Smooth muscle cell (in vitro differentiated cells): Measurements from ENCODE around the gene HLA-DQB1. TPM values are rescaled to one million over a fixed set of nuclear protein-coding genes. Genes with fewer than 3 reads are reported as not detected.
"Not testable (repeated sequence)": the region's sequence is repeated elsewhere in the genome, so short reads cannot be mapped to it uniquely, and the experiment has no call there.

ENCODE experiments used
- DNase-seq: peaks from one replicate; lab custom pipeline; 2025; ENCODE audit not compliant: unreplicated experiment; lab: John Stamatoyannopoulos, UW
- H2AFZ ChIP-seq: fragments of 200-600 bp; sonication (generic); 2 replicates; pipeline ENCODE4 v1.6.0; 2016; ENCODE audit warnings: antibody characterized with exemption, low read depth, mild to moderate bottlenecking
- H3F3A ChIP-seq: fragments of 200-600 bp; sonication (generic); 2 replicates; pipeline ENCODE4 v1.6.0; 2017; ENCODE audit warnings: antibody characterized with exemption, low read depth
- H3K27ac ChIP-seq: fragments of 200-600 bp; sonication (generic); 2 replicates; pipeline ENCODE4 v1.5.1; 2016; ENCODE audit warnings: low read depth, mild to moderate bottlenecking
- H3K27me3 ChIP-seq: fragments of 200-600 bp; sonication (generic); 2 replicates; pipeline ENCODE4 v1.6.1; 2016; ENCODE audit warnings: low read depth, mild to moderate bottlenecking
- H3K36me3 ChIP-seq: fragments of 200-600 bp; sonication (generic); 2 replicates; pipeline ENCODE4 v1.5.1; 2016; ENCODE audit warnings: low read depth
- H3K4me1 ChIP-seq: fragments of 200-600 bp; sonication (generic); 2 replicates; pipeline ENCODE4 v1.5.1; 2016; ENCODE audit warnings: low read depth
- H3K4me2 ChIP-seq: fragments of 200-600 bp; sonication (generic); 2 replicates; pipeline ENCODE4 v1.6.0; 2016; ENCODE audit warnings: mild to moderate bottlenecking
- H3K4me3 ChIP-seq: fragments of 200-600 bp; sonication (generic); 2 replicates; pipeline ENCODE4 v1.5.1; 2016; ENCODE audit warnings: mild to moderate bottlenecking
- H3K79me2 ChIP-seq: fragments of 200-600 bp; sonication (generic); 2 replicates; pipeline ENCODE4 v1.6.0; 2016; ENCODE audit warnings: low read depth, mild to moderate bottlenecking
- H3K9ac ChIP-seq: fragments of 200-600 bp; sonication (generic); 2 replicates; pipeline ENCODE4 v1.6.0; 2016; ENCODE audit warnings: low read depth
- H3K9me3 ChIP-seq: fragments of 200-600 bp; sonication (generic); replicated peaks from 2 replicates; pipeline ENCODE4 v1.5.1; 2016; ENCODE audit warnings: low read depth
- H4K20me1 ChIP-seq: fragments of 200-600 bp; sonication (generic); 2 replicates; pipeline ENCODE4 v1.6.0; 2016; ENCODE audit warnings: low read depth
- WGBS: methylation state at CpG from one replicate; pipeline ENCODE4 v1.1.7; 2016; ENCODE audit warnings: low lambda C conversion rate; 5-methylcytosine and 5-hydroxymethylcytosine counted together
- polyA plus RNA-seq: library from polyadenylated mRNA; unstranded; fragments of >200 nt; fragmentation: Nextera tagmentation; extraction: Ambion mirVana; gene quantifications from 2 replicates; pipeline ENCODE4 v1.2.1, GENCODE V29; 2016
- total RNA-seq: library from RNA; depleted of rRNA; stranded (reverse); fragments of >200 nt; gene quantifications from 2 replicates; pipeline ENCODE4 v1.2.3, GENCODE V29; 2014
- TF ChIP-seq, protein P1 (sequence below): fragments of 200-600 bp; sonication (generic); IDR thresholded peaks from 2 replicates; pipeline ENCODE4 v1.5.1; 2017; ENCODE audit warnings: borderline replicate concordance, mild to moderate bottlenecking, antibody characterized with exemption; ENCODE audit not compliant: insufficient read depth, poor library complexity, severe bottlenecking

HLA-DQB1 gene
- total and polyA plus RNA-seq, 2 experiments from 2014 or later: 6.6 to 8.7 TPM

DNA sequence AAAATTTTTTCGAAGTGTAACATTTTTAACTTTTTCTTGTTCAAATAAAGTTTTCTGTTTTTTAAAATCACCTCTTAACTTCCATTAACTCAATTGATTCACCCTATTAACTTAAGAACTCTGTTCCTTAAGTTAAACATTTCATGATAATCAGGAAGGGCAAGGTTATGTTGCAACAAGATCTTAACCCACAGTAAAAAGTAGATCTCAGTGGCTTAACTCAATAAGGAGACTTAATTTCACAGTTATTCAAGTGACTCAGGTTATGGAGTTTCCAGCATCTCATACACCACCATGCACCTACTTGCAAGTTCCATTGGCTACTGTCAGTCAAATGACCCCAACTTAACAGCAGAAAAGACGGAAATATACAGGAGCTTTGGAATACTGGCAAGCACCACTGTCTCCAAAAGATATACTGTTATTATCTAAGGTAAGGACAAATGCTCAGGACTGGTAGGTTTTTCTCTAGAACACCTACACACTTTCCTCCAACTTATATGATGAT, 11.2 kb downstream of the HLA-DQB1 start:
- TF ChIP-seq, protein P1, sequence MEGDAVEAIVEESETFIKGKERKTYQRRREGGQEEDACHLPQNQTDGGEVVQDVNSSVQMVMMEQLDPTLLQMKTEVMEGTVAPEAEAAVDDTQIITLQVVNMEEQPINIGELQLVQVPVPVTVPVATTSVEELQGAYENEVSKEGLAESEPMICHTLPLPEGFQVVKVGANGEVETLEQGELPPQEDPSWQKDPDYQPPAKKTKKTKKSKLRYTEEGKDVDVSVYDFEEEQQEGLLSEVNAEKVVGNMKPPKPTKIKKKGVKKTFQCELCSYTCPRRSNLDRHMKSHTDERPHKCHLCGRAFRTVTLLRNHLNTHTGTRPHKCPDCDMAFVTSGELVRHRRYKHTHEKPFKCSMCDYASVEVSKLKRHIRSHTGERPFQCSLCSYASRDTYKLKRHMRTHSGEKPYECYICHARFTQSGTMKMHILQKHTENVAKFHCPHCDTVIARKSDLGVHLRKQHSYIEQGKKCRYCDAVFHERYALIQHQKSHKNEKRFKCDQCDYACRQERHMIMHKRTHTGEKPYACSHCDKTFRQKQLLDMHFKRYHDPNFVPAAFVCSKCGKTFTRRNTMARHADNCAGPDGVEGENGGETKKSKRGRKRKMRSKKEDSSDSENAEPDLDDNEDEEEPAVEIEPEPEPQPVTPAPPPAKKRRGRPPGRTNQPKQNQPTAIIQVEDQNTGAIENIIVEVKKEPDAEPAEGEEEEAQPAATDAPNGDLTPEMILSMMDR: no peak
- Histone ChIP-seq H3K4me3 (no peak overlapping the region), H3K36me3 (no peaks in the 10 kb centered on the region)

DNA sequence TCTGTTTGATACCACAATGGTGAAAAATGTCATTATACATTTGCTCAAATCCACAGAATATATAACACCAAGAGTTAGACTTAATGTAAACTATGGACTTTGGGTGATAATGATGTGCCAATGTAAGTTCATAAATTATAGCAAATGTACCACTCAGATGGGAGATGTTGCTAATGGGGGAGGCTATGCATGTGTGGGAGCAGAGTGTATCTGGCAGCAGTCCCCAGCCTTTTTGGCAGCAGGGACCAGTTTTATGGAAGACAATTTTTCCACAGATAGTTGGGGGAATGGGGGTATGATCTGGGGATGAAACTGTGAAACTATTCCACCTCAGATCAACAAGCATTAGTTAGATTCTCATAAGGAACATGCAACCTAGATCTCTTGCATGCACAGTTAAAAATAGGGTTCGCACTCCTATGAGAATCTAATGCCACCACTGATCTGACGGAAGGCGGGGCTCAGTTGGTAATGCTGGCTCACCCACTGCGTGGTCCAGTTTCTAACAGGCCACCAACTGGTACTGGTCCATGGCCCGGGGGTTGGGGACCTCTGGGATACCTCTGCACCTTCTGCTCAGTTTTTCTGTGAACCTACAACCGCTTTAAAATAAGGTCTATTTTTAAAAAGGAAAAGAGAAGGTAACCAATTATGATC, 21.3 kb downstream of the HLA-DQB1 start:
- H3K4me3 ChIP-seq: no peak overlapping the region
- no peaks in the 10 kb centered on the region for H3F3A ChIP-seq
- DNase-seq: no peak
- no peak overlapping the region for H3K9ac ChIP-seq
- no peak overlapping the region for H3K27ac ChIP-seq
- H3K36me3 ChIP-seq: no peaks in the 10 kb centered on the region
- H4K20me1 ChIP-seq: no peaks in the 10 kb centered on the region
- no peaks in the 10 kb centered on the region for H3K79me2 ChIP-seq
- TF ChIP-seq, protein P1: no peak
- no peaks in the 10 kb centered on the region for H3K4me1 ChIP-seq
- WGBS: 94% methylated on average over 6 of the region's 6 CpGs
- H3K4me2 ChIP-seq: no peak overlapping the region
- no peak overlapping the region for H2AFZ ChIP-seq
- no peaks in the 10 kb centered on the region for H3K27me3 ChIP-seq
- H3K9me3 ChIP-seq: no peaks in the 10 kb centered on the region

More for the DNA sequence above, 11.2 kb downstream of the HLA-DQB1 start:
- DNase-seq: no peak
- no peaks in the 10 kb centered on the region for H3F3A ChIP-seq
- no peaks in the 10 kb centered on the region for H4K20me1 ChIP-seq
- no peaks in the 10 kb centered on the region for H3K27me3 ChIP-seq
- H3K9ac ChIP-seq: no peak overlapping the region
- H3K4me1 ChIP-seq: no peaks in the 10 kb centered on the region
- no peaks in the 10 kb centered on the region for H3K9me3 ChIP-seq
- WGBS: 90% methylated on average over 2 of the region's 2 CpGs
- H3K27ac ChIP-seq: no peak overlapping the region
- no peak overlapping the region for H3K4me2 ChIP-seq
- H3K79me2 ChIP-seq: no peaks in the 10 kb centered on the region
- no peak overlapping the region for H2AFZ ChIP-seq

DNA sequence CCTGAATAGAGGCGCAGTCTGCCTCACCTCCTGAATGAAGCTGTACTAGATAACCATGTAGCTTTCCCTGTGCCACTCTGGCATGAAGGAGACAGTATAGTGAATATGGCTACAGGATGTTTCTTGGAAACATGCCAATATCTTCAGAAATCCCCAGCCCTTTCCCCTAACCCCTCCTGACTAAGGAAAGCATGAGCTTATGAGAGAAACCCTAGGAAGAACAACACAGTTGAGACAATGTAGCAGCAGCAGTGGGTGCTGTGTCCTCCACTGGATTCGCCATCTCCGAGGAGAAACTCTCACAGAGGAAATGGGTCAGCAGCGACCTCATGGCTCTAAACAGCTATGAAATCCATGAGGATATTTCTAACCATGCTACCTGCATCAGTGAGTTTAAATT, 22.6 kb downstream of the HLA-DQB1 start:
- WGBS: 82% methylated on average over 4 of the region's 4 CpGs
- TF ChIP-seq, protein P1: no peak
- H3K4me3 ChIP-seq: no peak overlapping the region
- no peaks in the 10 kb centered on the region for H3K79me2 ChIP-seq
- no peak overlapping the region for H3K9ac ChIP-seq
- H3K4me1 ChIP-seq: no peaks in the 10 kb centered on the region
- DNase-seq: no peak
- no peak overlapping the region for H3K27ac ChIP-seq
- no peaks in the 10 kb centered on the region for H3F3A ChIP-seq
- H3K9me3 ChIP-seq: no peaks in the 10 kb centered on the region
- no peaks in the 10 kb centered on the region for H4K20me1 ChIP-seq
- H3K4me2 ChIP-seq: no peak overlapping the region
- no peak overlapping the region for H2AFZ ChIP-seq
- H3K36me3 ChIP-seq: no peaks in the 10 kb centered on the region
- no peaks in the 10 kb centered on the region for H3K27me3 ChIP-seq

DNA sequence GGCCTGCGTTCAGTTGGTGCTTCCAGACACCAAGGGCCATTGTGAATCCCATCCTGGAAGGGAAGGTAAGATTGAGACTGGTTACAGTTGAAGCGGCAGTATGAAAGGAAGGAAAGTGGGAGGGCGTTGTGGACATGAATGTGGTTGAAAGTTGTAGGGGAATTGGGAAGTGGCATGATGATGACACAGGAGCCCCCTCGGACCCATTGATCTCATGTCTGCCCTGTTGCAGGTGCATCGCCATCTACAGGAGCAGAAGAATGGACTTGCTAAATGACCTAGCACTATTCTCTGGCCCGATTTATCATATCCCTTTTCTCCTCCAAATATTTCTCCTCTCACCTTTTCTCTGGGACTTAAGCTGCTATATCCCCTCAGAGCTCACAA, 23.7 kb downstream of the HLA-DQB1 start:
- no peaks in the 10 kb centered on the region for H3K9me3 ChIP-seq
- H2AFZ ChIP-seq: no peak overlapping the region
- no peaks in the 10 kb centered on the region for H3K4me1 ChIP-seq
- no peak overlapping the region for H3K4me3 ChIP-seq
- no peaks in the 10 kb centered on the region for H3F3A ChIP-seq
- H4K20me1 ChIP-seq: no peaks in the 10 kb centered on the region
- H3K27me3 ChIP-seq: no peaks in the 10 kb centered on the region
- no peak overlapping the region for H3K9ac ChIP-seq
- H3K4me2 ChIP-seq: no peak overlapping the region
- 96% methylated on average over 6 of the region's 6 CpGs for WGBS
- DNase-seq: no peak
- TF ChIP-seq, protein P1: no peak
- H3K27ac ChIP-seq: no peak overlapping the region
- H3K36me3 ChIP-seq: no peaks in the 10 kb centered on the region
- H3K79me2 ChIP-seq: no peaks in the 10 kb centered on the region

DNA sequence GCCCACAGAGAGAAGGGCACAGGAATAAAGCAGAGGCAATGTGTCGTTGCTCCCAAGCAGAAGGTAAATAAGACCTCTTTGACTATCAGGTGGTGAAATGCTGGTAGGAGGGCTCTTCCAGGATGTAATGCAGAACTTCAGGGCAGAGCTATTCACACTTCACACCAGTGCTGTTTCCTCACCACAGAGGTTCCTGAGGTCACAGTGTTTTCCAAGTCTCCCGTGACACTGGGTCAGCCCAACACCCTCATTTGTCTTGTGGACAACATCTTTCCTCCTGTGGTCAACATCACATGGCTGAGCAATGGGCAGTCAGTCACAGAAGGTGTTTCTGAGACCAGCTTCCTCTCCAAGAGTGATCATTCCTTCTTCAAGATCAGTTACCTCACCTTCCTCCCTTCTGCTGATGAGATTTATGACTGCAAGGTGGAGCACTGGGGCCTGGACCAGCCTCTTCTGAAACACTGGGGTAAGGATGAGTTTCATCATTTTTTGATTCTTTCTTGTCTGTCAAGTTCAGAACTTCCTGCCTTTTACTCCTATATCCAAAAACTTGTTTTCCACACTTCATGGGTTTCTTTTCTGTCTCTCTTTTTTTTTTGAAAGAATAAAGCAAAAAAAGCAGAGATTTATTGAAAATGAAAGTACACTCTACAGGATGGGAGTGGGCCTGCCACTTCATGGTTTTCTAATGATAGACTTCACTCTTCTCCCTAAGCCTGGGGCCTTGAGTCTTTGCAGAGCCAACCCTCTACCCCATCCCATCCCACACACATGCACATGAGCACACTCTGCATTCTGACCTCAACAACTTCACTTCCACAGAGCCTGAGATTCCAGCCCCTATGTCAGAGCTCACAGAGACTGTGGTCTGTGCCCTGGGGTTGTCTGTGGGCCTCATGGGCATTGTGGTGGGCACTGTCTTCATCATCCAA, 24.4 kb downstream of the HLA-DQB1 start:
- H4K20me1 ChIP-seq, H3K27me3 ChIP-seq, H3K9me3 ChIP-seq, DNase-seq, H3K27ac ChIP-seq, H2AFZ ChIP-seq, H3K79me2 ChIP-seq, H3K4me1 ChIP-seq, H3K36me3 ChIP-seq, H3K4me2 ChIP-seq, H3K4me3 ChIP-seq, H3F3A ChIP-seq, H3K9ac ChIP-seq: not testable (repeated sequence)
- WGBS: 100% methylated on average over 2 of the region's 2 CpGs
